GM19351 (cell line): ENCODE results near the gene TRIM32.

ENCODE experiments used
- ATAC-seq: cut with Tn5 transposase; IDR thresholded peaks from one replicate; pipeline ENCODE4 v1.9.1; 2021; ENCODE audit warnings: mild to moderate bottlenecking, moderate library complexity; ENCODE audit not compliant: unreplicated experiment

Gene TRIM32

GRCh38 chr9:116750510-116750909 is 63.4 kb downstream of the TRIM32 start:
- no peak for ATAC-seq
